HepG2 (cell line): ENCODE data around the gene ZMIZ1. TPM values are rescaled to one million over a fixed set of nuclear protein-coding genes. Genes with fewer than 3 reads are reported as not detected.
A peak's percentile ranks its signal among the peaks of the same experiment; 100 is the strongest.

Experiments
- ATF7 ChIP-seq, 2 experiments: fragments of 450-650 bp in 1 of 2; sonication (generic) in 1 of 2; formaldehyde crosslinking in 1 of 2; IDR thresholded peaks; 2 replicates each; pipeline versions ENCODE4 v1.4.0 to v1.6.1; 2016 to 2020; ENCODE audit warnings: antibody characterized with exemption in 1 of 2, mild to moderate bottlenecking in 1 of 2, missing genetic modification reagents in 1 of 2
- CCAR2 ChIP-seq: fragments of 200-400 bp; formaldehyde crosslinking; optimal IDR thresholded peaks from 2 replicates; pipeline ENCODE3; 2018; ENCODE audit warnings: low read depth, mild to moderate bottlenecking, low read length, moderate library complexity
- CHCHD3 ChIP-seq: sonication (generic); formaldehyde crosslinking; IDR thresholded peaks from 2 replicates; pipeline ENCODE4 v1.8.0; 2022; ENCODE audit warnings: mild to moderate bottlenecking, missing genetic modification reagents, moderate library complexity
- HNRNPK ChIP-seq: fragments of 200-400 bp; formaldehyde crosslinking; IDR thresholded peaks from 2 replicates; pipeline ENCODE4 v1.6.1; 2018; ENCODE audit warnings: low read length, low read depth, moderate library complexity, mild to moderate bottlenecking; ENCODE audit not compliant: poor library complexity, severe bottlenecking
- MXI1 ChIP-seq: IDR thresholded peaks from 3 replicates; pipeline ENCODE4 v1.6.1; 2012; ENCODE audit warnings: low read depth, low read length, inconsistent platforms, borderline replicate concordance
- RXRB ChIP-seq: IDR thresholded peaks from 2 replicates; pipeline ENCODE4 v1.6.1; 2016; ENCODE audit warnings: borderline replicate concordance, missing genetic modification reagents, missing compliant biosample characterization
- ZFX ChIP-seq: sonication (generic); formaldehyde crosslinking; IDR thresholded peaks from 2 replicates; pipeline ENCODE4 v1.4.0; 2020; ENCODE audit warnings: mild to moderate bottlenecking, low read depth, missing genetic modification reagents, moderate library complexity
- ZNF468 ChIP-seq: sonication (generic); formaldehyde crosslinking; IDR thresholded peaks from 2 replicates; pipeline ENCODE4 v1.8.0; 2022; ENCODE audit warnings: mild to moderate bottlenecking, moderate library complexity, missing genetic modification reagents
- ZNF841 ChIP-seq: sonication (generic); formaldehyde crosslinking; IDR thresholded peaks from 2 replicates; pipeline ENCODE4 v1.8.1; 2023; ENCODE audit warnings: missing genetic modification reagents, borderline replicate concordance
- polyA plus RNA-seq, 8 experiments: library from polyadenylated mRNA; depleted of rRNA in 3 of 8; stranded (reverse) in 7 of 8; unstranded in 1 of 8; fragments of >200 nt; fragmentation: Illumina TruSeq in 4 of 8; extraction: Trizol in 4 of 8; gene quantifications; 2 replicates each; pipeline versions ENCODE4 v1.2.1 to v1.2.3, GENCODE V29; 2011 to 2016; ENCODE audit warnings: low read depth in 4 of 8, missing spikeins in 1 of 8, mixed read lengths in 1 of 8; ENCODE audit not compliant: insufficient read depth in 1 of 8
- total RNA-seq, 5 experiments: library from RNA; depleted of rRNA; stranded (reverse); fragments of >200 nt; fragmentation: Illumina TruSeq; extraction: Trizol; gene quantifications; 2 replicates each; pipeline ENCODE4 v1.2.3, GENCODE V29; 2016; ENCODE audit warnings: low read depth in 1 of 5
- TF ChIP-seq, protein P1 (sequence below): sonication (generic); formaldehyde crosslinking; IDR thresholded peaks from 2 replicates; pipeline ENCODE4 v1.5.0; 2020; ENCODE audit warnings: mild to moderate bottlenecking, missing genetic modification reagents
- TF ChIP-seq, protein P2 (sequence below): IDR thresholded peaks from 2 replicates; pipeline ENCODE4 v1.6.1; 2018; ENCODE audit warnings: missing genetic modification reagents
- TF ChIP-seq, protein P3 (sequence below): sonication (generic); formaldehyde crosslinking; IDR thresholded peaks from 2 replicates; pipeline ENCODE4 v1.4.0; 2020; ENCODE audit warnings: mild to moderate bottlenecking, missing genetic modification reagents, borderline replicate concordance
- TF ChIP-seq, protein P4 (sequence below): sonication (generic); formaldehyde crosslinking; IDR thresholded peaks from 2 replicates; pipeline ENCODE4 v1.5.0; 2020; ENCODE audit warnings: missing genetic modification reagents
- TF ChIP-seq, protein P5 (sequence below): sonication (generic); formaldehyde crosslinking; IDR thresholded peaks from 2 replicates; pipeline ENCODE4 v1.9.0; 2021; ENCODE audit warnings: missing genetic modification reagents, borderline replicate concordance

The ZMIZ1 gene
- total and polyA plus RNA-seq, 2 of the 13 experiments (the other 11 are each of a cell fraction or from before 2014, with no cell fraction given), result 5.3 to 10.2 TPM

DNA sequence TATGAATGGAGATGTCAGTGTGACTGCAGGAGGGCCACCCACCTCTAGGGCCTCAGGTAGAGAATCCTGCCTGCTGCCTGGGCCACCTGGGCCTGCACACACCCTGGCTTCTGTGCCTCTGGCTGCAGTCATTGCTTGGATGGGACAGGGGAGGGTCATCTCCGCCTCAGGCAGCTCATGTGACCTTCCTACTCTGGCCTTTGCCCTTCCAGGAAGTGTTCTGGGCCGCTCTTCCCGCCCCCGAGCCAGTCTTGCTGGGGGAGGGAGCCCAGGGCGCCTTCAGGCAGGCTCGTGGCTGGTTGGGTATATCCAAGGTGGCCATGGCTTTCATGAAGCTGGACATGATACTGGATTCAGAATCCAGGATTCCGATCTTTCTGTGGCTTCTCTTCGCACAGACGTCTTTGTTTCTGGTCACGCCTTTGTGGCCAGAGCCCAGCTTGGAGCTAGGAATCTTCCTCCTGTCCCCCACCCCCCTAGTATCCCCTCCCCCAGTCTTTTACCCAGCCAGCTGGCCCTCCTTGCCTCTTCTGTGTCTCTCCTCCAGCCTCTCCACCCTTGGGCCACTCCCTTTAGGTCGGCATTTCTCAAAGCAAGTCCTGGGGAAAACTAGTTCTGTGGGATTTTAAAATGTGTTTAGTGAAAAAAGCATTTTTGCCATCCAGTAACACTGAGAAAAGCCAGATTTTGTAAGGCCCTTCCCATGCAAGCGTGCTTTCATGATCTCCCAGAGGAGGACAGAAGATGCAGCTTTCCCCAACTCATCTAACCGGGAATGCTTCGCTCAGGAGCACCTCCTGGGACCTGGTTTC lies 119.6 kb downstream of the ZMIZ1 start (continued):
- TF ChIP-seq, protein P1, sequence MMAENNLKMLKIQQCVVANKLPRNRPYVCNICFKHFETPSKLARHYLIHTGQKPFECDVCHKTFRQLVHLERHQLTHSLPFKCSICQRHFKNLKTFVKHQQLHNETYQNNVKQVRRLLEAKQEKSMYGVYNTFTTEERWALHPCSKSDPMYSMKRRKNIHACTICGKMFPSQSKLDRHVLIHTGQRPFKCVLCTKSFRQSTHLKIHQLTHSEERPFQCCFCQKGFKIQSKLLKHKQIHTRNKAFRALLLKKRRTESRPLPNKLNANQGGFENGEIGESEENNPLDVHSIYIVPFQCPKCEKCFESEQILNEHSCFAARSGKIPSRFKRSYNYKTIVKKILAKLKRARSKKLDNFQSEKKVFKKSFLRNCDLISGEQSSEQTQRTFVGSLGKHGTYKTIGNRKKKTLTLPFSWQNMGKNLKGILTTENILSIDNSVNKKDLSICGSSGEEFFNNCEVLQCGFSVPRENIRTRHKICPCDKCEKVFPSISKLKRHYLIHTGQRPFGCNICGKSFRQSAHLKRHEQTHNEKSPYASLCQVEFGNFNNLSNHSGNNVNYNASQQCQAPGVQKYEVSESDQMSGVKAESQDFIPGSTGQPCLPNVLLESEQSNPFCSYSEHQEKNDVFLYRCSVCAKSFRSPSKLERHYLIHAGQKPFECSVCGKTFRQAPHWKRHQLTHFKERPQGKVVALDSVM (CRISPR knock-in tag), result no peak
- TF ChIP-seq CHCHD3 (CRISPR knock-in tag) (no peak), MXI1 (no peak), RXRB (CRISPR knock-in tag) (peak; percentile 90), ZNF468 (no peak), ATF7 (IDR thresholded peaks at IDR 0.05) (no peak), ATF7 (CRISPR knock-in tag; IDR thresholded peaks at IDR 0.05) (no peak), HNRNPK (no peak), ZFX (CRISPR knock-in tag) (peak; percentile 84), CCAR2 (no peak), ZNF841 (CRISPR knock-in tag) (no peak)
- TF ChIP-seq, protein P2, sequence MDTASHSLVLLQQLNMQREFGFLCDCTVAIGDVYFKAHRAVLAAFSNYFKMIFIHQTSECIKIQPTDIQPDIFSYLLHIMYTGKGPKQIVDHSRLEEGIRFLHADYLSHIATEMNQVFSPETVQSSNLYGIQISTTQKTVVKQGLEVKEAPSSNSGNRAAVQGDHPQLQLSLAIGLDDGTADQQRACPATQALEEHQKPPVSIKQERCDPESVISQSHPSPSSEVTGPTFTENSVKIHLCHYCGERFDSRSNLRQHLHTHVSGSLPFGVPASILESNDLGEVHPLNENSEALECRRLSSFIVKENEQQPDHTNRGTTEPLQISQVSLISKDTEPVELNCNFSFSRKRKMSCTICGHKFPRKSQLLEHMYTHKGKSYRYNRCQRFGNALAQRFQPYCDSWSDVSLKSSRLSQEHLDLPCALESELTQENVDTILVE (CRISPR knock-in tag), result no peak
- TF ChIP-seq, protein P3, sequence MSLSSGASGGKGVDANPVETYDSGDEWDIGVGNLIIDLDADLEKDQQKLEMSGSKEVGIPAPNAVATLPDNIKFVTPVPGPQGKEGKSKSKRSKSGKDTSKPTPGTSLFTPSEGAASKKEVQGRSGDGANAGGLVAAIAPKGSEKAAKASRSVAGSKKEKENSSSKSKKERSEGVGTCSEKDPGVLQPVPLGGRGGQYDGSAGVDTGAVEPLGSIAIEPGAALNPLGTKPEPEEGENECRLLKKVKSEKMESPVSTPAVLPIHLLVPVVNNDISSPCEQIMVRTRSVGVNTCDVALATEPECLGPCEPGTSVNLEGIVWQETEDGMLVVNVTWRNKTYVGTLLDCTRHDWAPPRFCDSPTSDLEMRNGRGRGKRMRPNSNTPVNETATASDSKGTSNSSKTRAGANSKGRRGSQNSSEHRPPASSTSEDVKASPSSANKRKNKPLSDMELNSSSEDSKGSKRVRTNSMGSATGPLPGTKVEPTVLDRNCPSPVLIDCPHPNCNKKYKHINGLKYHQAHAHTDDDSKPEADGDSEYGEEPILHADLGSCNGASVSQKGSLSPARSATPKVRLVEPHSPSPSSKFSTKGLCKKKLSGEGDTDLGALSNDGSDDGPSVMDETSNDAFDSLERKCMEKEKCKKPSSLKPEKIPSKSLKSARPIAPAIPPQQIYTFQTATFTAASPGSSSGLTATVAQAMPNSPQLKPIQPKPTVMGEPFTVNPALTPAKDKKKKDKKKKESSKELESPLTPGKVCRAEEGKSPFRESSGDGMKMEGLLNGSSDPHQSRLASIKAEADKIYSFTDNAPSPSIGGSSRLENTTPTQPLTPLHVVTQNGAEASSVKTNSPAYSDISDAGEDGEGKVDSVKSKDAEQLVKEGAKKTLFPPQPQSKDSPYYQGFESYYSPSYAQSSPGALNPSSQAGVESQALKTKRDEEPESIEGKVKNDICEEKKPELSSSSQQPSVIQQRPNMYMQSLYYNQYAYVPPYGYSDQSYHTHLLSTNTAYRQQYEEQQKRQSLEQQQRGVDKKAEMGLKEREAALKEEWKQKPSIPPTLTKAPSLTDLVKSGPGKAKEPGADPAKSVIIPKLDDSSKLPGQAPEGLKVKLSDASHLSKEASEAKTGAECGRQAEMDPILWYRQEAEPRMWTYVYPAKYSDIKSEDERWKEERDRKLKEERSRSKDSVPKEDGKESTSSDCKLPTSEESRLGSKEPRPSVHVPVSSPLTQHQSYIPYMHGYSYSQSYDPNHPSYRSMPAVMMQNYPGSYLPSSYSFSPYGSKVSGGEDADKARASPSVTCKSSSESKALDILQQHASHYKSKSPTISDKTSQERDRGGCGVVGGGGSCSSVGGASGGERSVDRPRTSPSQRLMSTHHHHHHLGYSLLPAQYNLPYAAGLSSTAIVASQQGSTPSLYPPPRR (CRISPR knock-in tag), result peak; percentile 78; the same call in 1 of the 2 replicates
- TF ChIP-seq, protein P4, sequence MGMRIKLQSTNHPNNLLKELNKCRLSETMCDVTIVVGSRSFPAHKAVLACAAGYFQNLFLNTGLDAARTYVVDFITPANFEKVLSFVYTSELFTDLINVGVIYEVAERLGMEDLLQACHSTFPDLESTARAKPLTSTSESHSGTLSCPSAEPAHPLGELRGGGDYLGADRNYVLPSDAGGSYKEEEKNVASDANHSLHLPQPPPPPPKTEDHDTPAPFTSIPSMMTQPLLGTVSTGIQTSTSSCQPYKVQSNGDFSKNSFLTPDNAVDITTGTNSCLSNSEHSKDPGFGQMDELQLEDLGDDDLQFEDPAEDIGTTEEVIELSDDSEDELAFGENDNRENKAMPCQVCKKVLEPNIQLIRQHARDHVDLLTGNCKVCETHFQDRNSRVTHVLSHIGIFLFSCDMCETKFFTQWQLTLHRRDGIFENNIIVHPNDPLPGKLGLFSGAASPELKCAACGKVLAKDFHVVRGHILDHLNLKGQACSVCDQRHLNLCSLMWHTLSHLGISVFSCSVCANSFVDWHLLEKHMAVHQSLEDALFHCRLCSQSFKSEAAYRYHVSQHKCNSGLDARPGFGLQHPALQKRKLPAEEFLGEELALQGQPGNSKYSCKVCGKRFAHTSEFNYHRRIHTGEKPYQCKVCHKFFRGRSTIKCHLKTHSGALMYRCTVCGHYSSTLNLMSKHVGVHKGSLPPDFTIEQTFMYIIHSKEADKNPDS (CRISPR knock-in tag), result no peak
- TF ChIP-seq, protein P5, sequence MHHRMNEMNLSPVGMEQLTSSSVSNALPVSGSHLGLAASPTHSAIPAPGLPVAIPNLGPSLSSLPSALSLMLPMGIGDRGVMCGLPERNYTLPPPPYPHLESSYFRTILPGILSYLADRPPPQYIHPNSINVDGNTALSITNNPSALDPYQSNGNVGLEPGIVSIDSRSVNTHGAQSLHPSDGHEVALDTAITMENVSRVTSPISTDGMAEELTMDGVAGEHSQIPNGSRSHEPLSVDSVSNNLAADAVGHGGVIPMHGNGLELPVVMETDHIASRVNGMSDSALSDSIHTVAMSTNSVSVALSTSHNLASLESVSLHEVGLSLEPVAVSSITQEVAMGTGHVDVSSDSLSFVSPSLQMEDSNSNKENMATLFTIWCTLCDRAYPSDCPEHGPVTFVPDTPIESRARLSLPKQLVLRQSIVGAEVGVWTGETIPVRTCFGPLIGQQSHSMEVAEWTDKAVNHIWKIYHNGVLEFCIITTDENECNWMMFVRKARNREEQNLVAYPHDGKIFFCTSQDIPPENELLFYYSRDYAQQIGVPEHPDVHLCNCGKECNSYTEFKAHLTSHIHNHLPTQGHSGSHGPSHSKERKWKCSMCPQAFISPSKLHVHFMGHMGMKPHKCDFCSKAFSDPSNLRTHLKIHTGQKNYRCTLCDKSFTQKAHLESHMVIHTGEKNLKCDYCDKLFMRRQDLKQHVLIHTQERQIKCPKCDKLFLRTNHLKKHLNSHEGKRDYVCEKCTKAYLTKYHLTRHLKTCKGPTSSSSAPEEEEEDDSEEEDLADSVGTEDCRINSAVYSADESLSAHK (CRISPR knock-in tag), result no peak
